GM12878 (cell line): ENCODE results near the gene VPS54. TPM values are rescaled to one million over a fixed set of nuclear protein-coding genes. Genes with fewer than 3 reads are reported as not detected.

Experiments used
- ATAC-seq: fragments of 200-7000 bp; cut with Tn5 transposase; 3 replicates; pipeline ENCODE4 v1.9.1; 2020; ENCODE audit warnings: mild to moderate bottlenecking, moderate library complexity
- BruUV-seq: library from RNA; stranded (reverse); fragments of 400-500 nt; replicated peaks from 2 replicates; lab custom pipeline; 2021; lab: Mats Ljungman, UMichigan
- CTCF ChIA-PET: fragments of 300-600 bp; sonication (Branson Sonifier 250); formaldehyde crosslinking; extraction: SDS; loops from one replicate; lab custom pipeline; 2021; ENCODE audit warnings: inconsistent platforms; lab: Yijun Ruan, JAX
- POLR2A ChIA-PET: fragments of 350-600 bp; formaldehyde crosslinking; extraction: SDS; loops from one replicate; lab custom pipeline; 2021; ENCODE audit warnings: inconsistent platforms; lab: Charles Lee
- RAD21 ChIA-PET: fragments of 300-600 bp; sonication (Branson Sonifier 250); formaldehyde crosslinking; loops from one replicate; lab custom pipeline; 2023; ENCODE audit warnings: antibody characterized with exemption; ENCODE audit not compliant: unreplicated experiment; lab: Charles Lee
- SMC1A ChIA-PET: fragments of 300-600 bp; sonication (Branson Sonifier 250); formaldehyde crosslinking; loops from one replicate; lab custom pipeline; 2023; ENCODE audit not compliant: unreplicated experiment, uncharacterized antibody; lab: Charles Lee
- DNase-seq: peaks from one replicate; pipeline ENCODE4 v3.0.0-alpha.2; 2011; ENCODE audit warnings: low read depth, low spot score
- FAIRE-seq: peaks from 3 replicates; lab custom pipeline; 2011; peaks lifted over from hg19 to GRCh38; lab: Jason Lieb, UNC
- H2AFZ ChIP-seq: 2 replicates; pipeline ENCODE4 v1.6.0; 2011; ENCODE audit warnings: low read depth, low read length, control low read depth; ENCODE audit not compliant: control insufficient read depth
- H3K27ac ChIP-seq: 2 replicates; pipeline ENCODE4 v1.5.1; 2011; ENCODE audit warnings: control low read depth; ENCODE audit not compliant: control insufficient read depth, insufficient read depth
- H3K27me3 ChIP-seq, 2 experiments: replicated peaks in 1 of 2; 2 replicates each; pipeline versions ENCODE4 v1.6.0 to v1.6.1; 2011; ENCODE audit warnings: low read length in 1 of 2; ENCODE audit not compliant: control insufficient read depth in 2 of 2, insufficient read depth in 2 of 2
- H3K36me3 ChIP-seq, 2 experiments: 2 replicates each; pipeline ENCODE4 v1.5.1; 2011; ENCODE audit warnings: low read length in 1 of 2; ENCODE audit not compliant: control insufficient read depth in 2 of 2, insufficient read depth in 2 of 2
- H3K4me1 ChIP-seq: 2 replicates; pipeline ENCODE4 v1.6.1; 2011; ENCODE audit warnings: mild to moderate bottlenecking, low read length, moderate library complexity, mixed read lengths; ENCODE audit not compliant: control insufficient read depth, insufficient read depth
- H3K4me2 ChIP-seq: 2 replicates; pipeline ENCODE4 v1.6.0; 2011; ENCODE audit warnings: control low read depth; ENCODE audit not compliant: control insufficient read depth, insufficient read depth
- H3K4me3 ChIP-seq: fragments of 200-600 bp; sonication (generic); 2 replicates; pipeline ENCODE4 v1.5.1; 2016
- H3K79me2 ChIP-seq: 2 replicates; pipeline ENCODE4 v1.6.0; 2011; ENCODE audit warnings: low read length; ENCODE audit not compliant: control insufficient read depth, insufficient read depth
- H3K9ac ChIP-seq: 2 replicates; pipeline ENCODE4 v1.8.0; 2011; ENCODE audit warnings: low read length, control low read depth, mixed read lengths; ENCODE audit not compliant: control insufficient read depth, insufficient read depth
- H3K9me3 ChIP-seq: replicated peaks from 3 replicates; pipeline ENCODE4 v1.5.1; 2011; ENCODE audit warnings: mild to moderate bottlenecking, low read length; ENCODE audit not compliant: control insufficient read depth, insufficient read depth
- H4K20me1 ChIP-seq: 2 replicates; pipeline ENCODE4 v1.6.0; 2011; ENCODE audit not compliant: control insufficient read depth, insufficient read depth
- BMI1 ChIP-seq: fragments of 450-650 bp; IDR thresholded peaks from 2 replicates; pipeline ENCODE4 v1.6.1; 2016; ENCODE audit warnings: mild to moderate bottlenecking, moderate library complexity, borderline replicate concordance
- GABPA ChIP-seq: IDR thresholded peaks from 2 replicates; pipeline ENCODE4 v1.6.1; 2014; ENCODE audit warnings: antibody characterized with exemption, low read depth, mild to moderate bottlenecking, inconsistent platforms
- IKZF1 ChIP-seq: fragments of 450-650 bp; conservative IDR thresholded peaks from 2 replicates; pipeline ENCODE4 v1.6.1; 2017; ENCODE audit warnings: antibody characterized with exemption, mild to moderate bottlenecking
- KDM1A ChIP-seq: fragments of 200-600 bp; sonication (generic); IDR thresholded peaks from 2 replicates; pipeline ENCODE4 v1.6.1; 2016; ENCODE audit warnings: borderline replicate concordance
- NFIC ChIP-seq: IDR thresholded peaks from 2 replicates; pipeline ENCODE4 v1.6.1; 2012; ENCODE audit warnings: low read depth, mild to moderate bottlenecking, inconsistent platforms, low read length, moderate library complexity
- PKNOX1 ChIP-seq: fragments of 450-650 bp; IDR thresholded peaks from 2 replicates; pipeline ENCODE4 v1.6.1; 2016; ENCODE audit warnings: mild to moderate bottlenecking
- SREBF2 ChIP-seq: IDR thresholded peaks from 2 replicates; pipeline ENCODE4 v1.6.1; 2012; ENCODE audit warnings: mild to moderate bottlenecking, low read length
- TCF3 ChIP-seq: IDR thresholded peaks from 2 replicates; pipeline ENCODE4 v1.6.1; 2012; ENCODE audit warnings: low read depth, mild to moderate bottlenecking, low read length, borderline replicate concordance; ENCODE audit not compliant: insufficient read depth
- WGBS: methylation state at CpG from one replicate; pipeline ENCODE4 v1.1.6; 2016; ENCODE audit warnings: low lambda C conversion rate; ENCODE audit not compliant: insufficient replicate concordance, insufficient coverage; ENCODE audit errors: missing lambda C conversion rate; 5-methylcytosine and 5-hydroxymethylcytosine counted together
- in situ Hi-C: fragments of 300-500 bp; cut with MboI; formaldehyde crosslinking; loops from 9 replicates; pipeline ENCODE4 v1.14.3; 2018; ENCODE audit warnings: mixed read lengths
- intact Hi-C: fragments of 100-400 bp; cut with micrococcal nuclease; formaldehyde crosslinking; loops from one replicate; pipeline ENCODE4 v1.14.2; 2022; ENCODE audit not compliant: unreplicated experiment
- polyA plus RNA-seq, 11 experiments: library from polyadenylated mRNA; depleted of rRNA in 4 of 11; unstranded in 6 of 11; stranded (reverse) in 5 of 11; fragments of >200 nt; fragmentation: Nextera tagmentation in 4 of 11; fragmentation: Illumina TruSeq in 1 of 11; extraction: Ambion mirVana in 4 of 11; extraction: Trizol in 1 of 11; gene quantifications; 1 replicate in 1 of 11; 2 replicates in 10 of 11; pipeline versions ENCODE4 v1.2.1 to v1.2.3, GENCODE V29; 2011 to 2016; ENCODE audit warnings: inconsistent platforms in 2 of 11, missing spikeins in 2 of 11, low read depth in 1 of 11
- total RNA-seq, 4 experiments: library from RNA; depleted of rRNA in 3 of 4; stranded (reverse); fragments of >200 nt in 3 of 4; fragmentation: Illumina TruSeq in 1 of 4; extraction: Trizol in 1 of 4; gene quantifications; 2 replicates each; pipeline versions ENCODE4 v1.2.1 to v1.2.3, GENCODE V29; 2013 to 2021
- TF ChIP-seq, protein P1 (sequence below): IDR thresholded peaks from 2 replicates; pipeline ENCODE4 v1.6.1; 2011; ENCODE audit warnings: borderline replicate concordance, low read depth, mild to moderate bottlenecking, moderate library complexity, mixed read lengths, low read length; ENCODE audit not compliant: insufficient read depth; ENCODE audit errors: extremely low read length
- TF ChIP-seq, protein P2 (sequence below): IDR thresholded peaks from 2 replicates; pipeline ENCODE4 v1.6.1; 2012; ENCODE audit warnings: mild to moderate bottlenecking, low read depth, low read length
- TF ChIP-seq, protein P3 (sequence below): IDR thresholded peaks from 2 replicates; pipeline ENCODE4 v1.6.1; 2011; ENCODE audit warnings: mild to moderate bottlenecking, low read depth, low read length, moderate library complexity; ENCODE audit not compliant: insufficient replicate concordance

Gene VPS54
- total and polyA plus RNA-seq, 10 of the 15 experiments (the other 5 are each of a cell fraction or from before 2014, with no cell fraction given), result 1.6 to 16.2 (median 9.3) TPM

DNA sequence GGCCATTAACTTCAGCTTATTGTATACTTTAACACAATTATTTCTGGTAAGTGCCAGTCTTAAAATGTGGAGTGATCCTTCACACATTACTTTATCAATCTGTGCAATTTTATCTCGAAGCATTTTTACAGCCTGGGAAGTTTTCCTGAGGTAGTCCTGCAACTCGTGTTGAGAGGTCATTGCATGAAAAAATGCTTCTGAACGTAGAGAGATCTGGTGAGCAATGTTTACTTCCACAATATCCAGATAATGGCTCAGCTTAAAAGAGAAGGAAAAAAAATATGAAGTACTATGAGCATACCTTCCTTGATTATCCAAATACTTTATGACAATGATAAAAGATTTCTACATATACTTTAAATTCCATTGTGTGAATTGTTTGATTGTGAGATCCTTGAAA lies 57.0 kb downstream of the VPS54 start:
- intact Hi-C loops (no loop called here), in situ Hi-C loops (no loop called here)
- no peak overlapping the region for H3K27ac ChIP-seq
- H3K9ac ChIP-seq, result no peak overlapping the region
- WGBS, result 98% methylated on average over 3 of the region's 3 CpGs
- TF ChIP-seq TCF3 (no peak), PKNOX1 (no peak), IKZF1 (no peak), BMI1 (no peak), SREBF2 (no peak), KDM1A (no peak), NFIC (no peak), GABPA (no peak)
- TF ChIP-seq, protein P1, sequence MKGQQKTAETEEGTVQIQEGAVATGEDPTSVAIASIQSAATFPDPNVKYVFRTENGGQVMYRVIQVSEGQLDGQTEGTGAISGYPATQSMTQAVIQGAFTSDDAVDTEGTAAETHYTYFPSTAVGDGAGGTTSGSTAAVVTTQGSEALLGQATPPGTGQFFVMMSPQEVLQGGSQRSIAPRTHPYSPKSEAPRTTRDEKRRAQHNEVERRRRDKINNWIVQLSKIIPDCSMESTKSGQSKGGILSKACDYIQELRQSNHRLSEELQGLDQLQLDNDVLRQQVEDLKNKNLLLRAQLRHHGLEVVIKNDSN, result no peak
- TF ChIP-seq, protein P2, sequence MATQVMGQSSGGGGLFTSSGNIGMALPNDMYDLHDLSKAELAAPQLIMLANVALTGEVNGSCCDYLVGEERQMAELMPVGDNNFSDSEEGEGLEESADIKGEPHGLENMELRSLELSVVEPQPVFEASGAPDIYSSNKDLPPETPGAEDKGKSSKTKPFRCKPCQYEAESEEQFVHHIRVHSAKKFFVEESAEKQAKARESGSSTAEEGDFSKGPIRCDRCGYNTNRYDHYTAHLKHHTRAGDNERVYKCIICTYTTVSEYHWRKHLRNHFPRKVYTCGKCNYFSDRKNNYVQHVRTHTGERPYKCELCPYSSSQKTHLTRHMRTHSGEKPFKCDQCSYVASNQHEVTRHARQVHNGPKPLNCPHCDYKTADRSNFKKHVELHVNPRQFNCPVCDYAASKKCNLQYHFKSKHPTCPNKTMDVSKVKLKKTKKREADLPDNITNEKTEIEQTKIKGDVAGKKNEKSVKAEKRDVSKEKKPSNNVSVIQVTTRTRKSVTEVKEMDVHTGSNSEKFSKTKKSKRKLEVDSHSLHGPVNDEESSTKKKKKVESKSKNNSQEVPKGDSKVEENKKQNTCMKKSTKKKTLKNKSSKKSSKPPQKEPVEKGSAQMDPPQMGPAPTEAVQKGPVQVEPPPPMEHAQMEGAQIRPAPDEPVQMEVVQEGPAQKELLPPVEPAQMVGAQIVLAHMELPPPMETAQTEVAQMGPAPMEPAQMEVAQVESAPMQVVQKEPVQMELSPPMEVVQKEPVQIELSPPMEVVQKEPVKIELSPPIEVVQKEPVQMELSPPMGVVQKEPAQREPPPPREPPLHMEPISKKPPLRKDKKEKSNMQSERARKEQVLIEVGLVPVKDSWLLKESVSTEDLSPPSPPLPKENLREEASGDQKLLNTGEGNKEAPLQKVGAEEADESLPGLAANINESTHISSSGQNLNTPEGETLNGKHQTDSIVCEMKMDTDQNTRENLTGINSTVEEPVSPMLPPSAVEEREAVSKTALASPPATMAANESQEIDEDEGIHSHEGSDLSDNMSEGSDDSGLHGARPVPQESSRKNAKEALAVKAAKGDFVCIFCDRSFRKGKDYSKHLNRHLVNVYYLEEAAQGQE, result no peak
- TF ChIP-seq, protein P3, sequence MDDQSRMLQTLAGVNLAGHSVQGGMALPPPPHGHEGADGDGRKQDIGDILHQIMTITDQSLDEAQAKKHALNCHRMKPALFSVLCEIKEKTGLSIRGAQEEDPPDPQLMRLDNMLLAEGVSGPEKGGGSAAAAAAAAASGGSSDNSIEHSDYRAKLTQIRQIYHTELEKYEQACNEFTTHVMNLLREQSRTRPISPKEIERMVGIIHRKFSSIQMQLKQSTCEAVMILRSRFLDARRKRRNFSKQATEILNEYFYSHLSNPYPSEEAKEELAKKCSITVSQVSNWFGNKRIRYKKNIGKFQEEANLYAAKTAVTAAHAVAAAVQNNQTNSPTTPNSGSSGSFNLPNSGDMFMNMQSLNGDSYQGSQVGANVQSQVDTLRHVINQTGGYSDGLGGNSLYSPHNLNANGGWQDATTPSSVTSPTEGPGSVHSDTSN, result no peak
- CTCF ChIA-PET, result interaction anchor here (0.6 to 0.9 kb wide), 2 partner anchors 14 to 139 kb away, joined by 3 read pairs; no protein-coding TSS in a partner anchor
- no peaks in the 10 kb centered on the region for H3K27me3 ChIP-seq
- RAD21 ChIA-PET, result no interaction called here
- no peak overlapping the region for H3K4me2 ChIP-seq
- H3K79me2 ChIP-seq, result no peaks in the 10 kb centered on the region
- SMC1A ChIA-PET, result no interaction called here
- H3K4me1 ChIP-seq, result no peaks in the 10 kb centered on the region
- DNase-seq, result no peak
- no peaks in the 10 kb centered on the region for H4K20me1 ChIP-seq
- no peak overlapping the region for H3K4me3 ChIP-seq
- no peak for FAIRE-seq
- no TSS peak for BruUV-seq
- no peak for ATAC-seq
- H3K9me3 ChIP-seq, result no peaks in the 10 kb centered on the region
- H2AFZ ChIP-seq, result no peak overlapping the region
- H3K36me3 ChIP-seq, result no peaks in the 10 kb centered on the region; a peak in 1 of 4 replicates
- POLR2A ChIA-PET, result no interaction called here
